Progenitor cell of endocrine pancreas (in vitro differentiated cells): Measurements from ENCODE around the gene MAN1A1. TPM values are rescaled to one million over a fixed set of nuclear protein-coding genes. Genes with fewer than 3 reads are reported as not detected.

ENCODE experiments used
- DNase-seq: peaks from one replicate; pipeline ENCODE4 v3.0.0; 2021; ENCODE audit warnings: low spot score; ENCODE audit not compliant: unreplicated experiment
- H3K27ac Mint-ChIP-seq: 2 replicates; pipeline ENCODE4 v1.8.0; 2021; ENCODE audit warnings: mild to moderate bottlenecking, moderate library complexity, mixed read lengths
- H3K27me3 Mint-ChIP-seq: 2 replicates; pipeline ENCODE4 v1.8.0; 2021; ENCODE audit warnings: mixed read lengths
- H3K36me3 Mint-ChIP-seq: 2 replicates; pipeline ENCODE4 v1.8.0; 2022; ENCODE audit warnings: mixed read lengths; ENCODE audit not compliant: insufficient read depth
- H3K4me1 Mint-ChIP-seq: 2 replicates; pipeline ENCODE4 v1.8.0; 2021; ENCODE audit warnings: low read depth, mixed read lengths
- H3K4me3 Mint-ChIP-seq: 2 replicates; pipeline ENCODE4 v1.8.0; 2021; ENCODE audit warnings: low read depth, mild to moderate bottlenecking, moderate library complexity, mixed read lengths
- H3K9me3 Mint-ChIP-seq: 2 replicates; pipeline ENCODE4 v1.8.0; 2021; ENCODE audit warnings: low read depth, mixed read lengths
- total RNA-seq: library from RNA; stranded (reverse); gene quantifications from 2 replicates; pipeline ENCODE4 v1.2.1, GENCODE V29; 2021
- TF ChIP-seq, protein P1 (sequence below): fragments of 200-600 bp; sonication (generic); IDR thresholded peaks from one replicate; pipeline ENCODE4 v1.5.0; 2021; ENCODE audit warnings: antibody characterized with exemption, mild to moderate bottlenecking; ENCODE audit not compliant: unreplicated experiment

Gene MAN1A1
- total RNA-seq, 1 donor from 2014 or later = 27.6 TPM

DNA sequence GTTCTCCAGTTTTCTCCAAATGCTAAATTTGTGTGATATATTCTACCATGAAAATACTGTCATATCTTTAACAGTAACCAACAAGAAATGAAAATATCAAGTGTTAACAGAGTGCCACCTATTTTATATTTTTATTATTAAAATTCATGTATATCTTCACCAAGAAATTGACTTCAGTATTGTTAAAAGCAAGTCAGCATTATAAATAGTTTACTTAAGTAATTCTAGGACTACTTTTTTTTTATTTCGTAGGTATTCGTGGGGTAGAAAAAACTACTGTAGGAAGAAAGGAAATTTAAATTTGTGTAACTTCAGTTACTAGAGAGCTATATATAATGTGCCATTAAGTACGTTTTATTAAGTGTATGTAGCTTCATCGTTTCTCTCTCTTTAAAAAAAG, 6.3 kb upstream of the MAN1A1 start:
- Mint-ChIP-seq H3K27ac (no peak overlapping the region), H3K27me3 (no peaks in the 10 kb centered on the region), H3K4me1 (no peaks in the 10 kb centered on the region), H3K9me3 (no peaks in the 10 kb centered on the region), H3K4me3 (no peak overlapping the region), H3K36me3 (no peaks in the 10 kb centered on the region)
- TF ChIP-seq, protein P1, sequence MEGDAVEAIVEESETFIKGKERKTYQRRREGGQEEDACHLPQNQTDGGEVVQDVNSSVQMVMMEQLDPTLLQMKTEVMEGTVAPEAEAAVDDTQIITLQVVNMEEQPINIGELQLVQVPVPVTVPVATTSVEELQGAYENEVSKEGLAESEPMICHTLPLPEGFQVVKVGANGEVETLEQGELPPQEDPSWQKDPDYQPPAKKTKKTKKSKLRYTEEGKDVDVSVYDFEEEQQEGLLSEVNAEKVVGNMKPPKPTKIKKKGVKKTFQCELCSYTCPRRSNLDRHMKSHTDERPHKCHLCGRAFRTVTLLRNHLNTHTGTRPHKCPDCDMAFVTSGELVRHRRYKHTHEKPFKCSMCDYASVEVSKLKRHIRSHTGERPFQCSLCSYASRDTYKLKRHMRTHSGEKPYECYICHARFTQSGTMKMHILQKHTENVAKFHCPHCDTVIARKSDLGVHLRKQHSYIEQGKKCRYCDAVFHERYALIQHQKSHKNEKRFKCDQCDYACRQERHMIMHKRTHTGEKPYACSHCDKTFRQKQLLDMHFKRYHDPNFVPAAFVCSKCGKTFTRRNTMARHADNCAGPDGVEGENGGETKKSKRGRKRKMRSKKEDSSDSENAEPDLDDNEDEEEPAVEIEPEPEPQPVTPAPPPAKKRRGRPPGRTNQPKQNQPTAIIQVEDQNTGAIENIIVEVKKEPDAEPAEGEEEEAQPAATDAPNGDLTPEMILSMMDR = no peak
- DNase-seq = no peak

DNA sequence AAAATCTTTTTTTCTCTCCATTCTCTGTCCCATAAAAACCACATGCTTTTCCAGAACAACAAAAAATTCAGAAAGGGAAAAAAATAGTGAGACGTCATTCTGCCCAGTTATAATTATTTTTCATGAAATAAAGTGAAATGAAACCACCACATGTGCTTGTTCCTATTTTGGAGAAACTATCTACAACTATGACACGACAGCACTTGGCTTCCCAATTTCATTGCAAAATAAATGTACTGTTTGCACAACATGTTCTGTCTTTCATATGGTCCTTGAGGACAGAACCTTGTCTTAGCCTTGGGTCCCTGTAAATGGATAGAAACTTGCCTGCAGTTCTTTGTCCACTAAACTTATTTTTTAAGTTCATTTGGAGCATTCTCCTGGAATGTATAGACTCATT, 5.6 kb upstream of the MAN1A1 start:
- Mint-ChIP-seq H3K27me3 (no peaks in the 10 kb centered on the region), H3K4me3 (no peak overlapping the region), H3K4me1 (no peaks in the 10 kb centered on the region), H3K9me3 (no peaks in the 10 kb centered on the region), H3K36me3 (no peaks in the 10 kb centered on the region), H3K27ac (no peak overlapping the region)
- TF ChIP-seq, protein P1 = no peak
- no peak for DNase-seq

DNA sequence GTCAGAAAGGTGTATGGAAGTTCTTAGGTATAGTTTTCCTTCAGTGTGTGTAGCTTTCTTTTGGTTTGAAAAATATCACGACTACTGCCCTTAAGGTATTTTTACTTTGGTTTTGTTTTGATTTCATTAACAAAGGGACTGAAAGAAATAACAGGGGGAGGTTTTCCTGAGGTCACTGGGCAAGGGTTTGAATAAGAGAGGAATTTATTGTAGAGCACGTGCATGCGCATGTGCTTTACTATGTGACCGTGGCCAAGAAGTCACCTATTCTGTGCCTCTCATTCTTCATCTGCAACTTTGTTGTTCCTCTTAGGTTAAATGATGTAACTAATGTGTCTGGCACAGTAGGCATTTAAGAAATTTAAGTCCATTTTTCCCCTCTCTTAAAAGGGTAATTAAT, 4.1 kb upstream of the MAN1A1 start:
- H3K4me3 Mint-ChIP-seq = no peak overlapping the region
- no peaks in the 10 kb centered on the region for H3K9me3 Mint-ChIP-seq
- H3K27me3 Mint-ChIP-seq = no peaks in the 10 kb centered on the region
- no peaks in the 10 kb centered on the region for H3K36me3 Mint-ChIP-seq
- H3K4me1 Mint-ChIP-seq = no peaks in the 10 kb centered on the region
- H3K27ac Mint-ChIP-seq = no peak overlapping the region
- DNase-seq = no peak
- TF ChIP-seq, protein P1 = no peak

DNA sequence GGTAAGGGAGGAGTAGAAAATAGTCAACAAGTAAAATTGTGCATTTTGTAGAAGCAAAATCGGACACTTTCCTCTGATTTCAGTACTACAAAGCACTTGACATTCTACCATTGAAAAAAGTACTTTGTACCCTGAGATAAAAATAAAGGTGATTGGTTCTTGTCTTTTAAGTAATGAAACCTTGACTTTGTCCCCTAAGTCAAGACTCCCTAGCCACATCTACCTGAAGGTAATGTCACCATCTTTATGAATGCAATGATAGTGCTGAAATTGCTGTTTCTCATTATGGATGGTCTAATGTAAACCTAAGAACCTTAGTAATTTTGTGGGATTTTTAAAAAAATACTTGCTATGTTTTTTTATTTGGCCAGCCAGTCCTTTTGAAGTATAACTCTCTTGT, 2.4 kb upstream of the MAN1A1 start:
- H3K4me3 Mint-ChIP-seq = no peak overlapping the region

DNA sequence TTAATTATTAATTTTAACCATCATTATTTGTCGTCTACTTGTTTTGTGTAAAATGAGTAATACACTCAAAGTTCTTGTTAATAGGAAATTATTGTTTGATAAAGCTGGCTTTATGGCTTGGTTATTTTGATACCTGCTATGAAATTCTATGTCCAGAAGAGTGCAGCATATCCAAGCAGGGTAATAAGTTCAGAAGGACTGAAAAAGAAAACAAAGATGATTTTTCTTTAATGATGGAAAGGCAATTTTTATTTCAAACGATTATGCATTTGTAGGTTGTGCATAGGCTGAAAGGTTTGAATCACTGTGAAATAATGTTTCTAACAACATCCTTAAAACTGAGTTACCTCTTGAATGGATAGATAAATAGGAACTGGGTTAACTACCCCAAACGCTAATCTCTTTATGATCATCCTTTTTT, 1.4 kb upstream of the MAN1A1 start:
- H3K27me3 Mint-ChIP-seq = peaks cover 4% of the 10 kb centered on the region
- TF ChIP-seq, protein P1 = peak; percentile 47
- H3K9me3 Mint-ChIP-seq = no peaks in the 10 kb centered on the region
- peak overlapping the region; percentile 81 for H3K4me3 Mint-ChIP-seq
- no peak overlapping the region for H3K27ac Mint-ChIP-seq
- H3K36me3 Mint-ChIP-seq = no peaks in the 10 kb centered on the region
- no peak for DNase-seq
- H3K4me1 Mint-ChIP-seq = peaks cover 15% of the 10 kb centered on the region

More for the DNA sequence above, 2.4 kb upstream of the MAN1A1 start:
- TF ChIP-seq, protein P1 = no peak
- no peak overlapping the region for H3K27ac Mint-ChIP-seq
- H3K9me3 Mint-ChIP-seq = no peaks in the 10 kb centered on the region
- H3K4me1 Mint-ChIP-seq = peaks cover 8% of the 10 kb centered on the region
- H3K36me3 Mint-ChIP-seq = no peaks in the 10 kb centered on the region
- no peaks in the 10 kb centered on the region for H3K27me3 Mint-ChIP-seq
- DNase-seq = no peak
